AG04449 (cell line): Measurements from ENCODE around the gene TNIP1.

Experiments used
- CTCF ChIA-PET: fragments of 350-600 bp; formaldehyde crosslinking; extraction: SDS; loops from one replicate; lab custom pipeline; 2021; ENCODE audit warnings: antibody characterized with exemption; lab: Yijun Ruan, JAX
- POLR2A ChIA-PET: fragments of 400-600, 350-600 bp; formaldehyde crosslinking; extraction: SDS; loops from one replicate; lab custom pipeline; 2020; ENCODE audit warnings: antibody characterized with exemption, inconsistent platforms; lab: Yijun Ruan, JAX
- DNase-seq: peaks from one replicate; pipeline ENCODE4 v3.0.0-alpha.2; 2010; ENCODE audit warnings: low read depth, low spot score
- H3K4me3 ChIP-seq: 2 replicates; pipeline ENCODE4 v1.5.1; 2011; ENCODE audit warnings: low read depth, mild to moderate bottlenecking, control low read depth, low read length
- TF ChIP-seq, protein P1 (sequence below): IDR thresholded peaks from one replicate; pipeline ENCODE4 v1.5.1; 2011; ENCODE audit warnings: mild to moderate bottlenecking, moderate library complexity, low read length, control low read depth, inconsistent platforms; ENCODE audit not compliant: insufficient read depth; ENCODE audit errors: missing control alignments

Gene TNIP1

DNA sequence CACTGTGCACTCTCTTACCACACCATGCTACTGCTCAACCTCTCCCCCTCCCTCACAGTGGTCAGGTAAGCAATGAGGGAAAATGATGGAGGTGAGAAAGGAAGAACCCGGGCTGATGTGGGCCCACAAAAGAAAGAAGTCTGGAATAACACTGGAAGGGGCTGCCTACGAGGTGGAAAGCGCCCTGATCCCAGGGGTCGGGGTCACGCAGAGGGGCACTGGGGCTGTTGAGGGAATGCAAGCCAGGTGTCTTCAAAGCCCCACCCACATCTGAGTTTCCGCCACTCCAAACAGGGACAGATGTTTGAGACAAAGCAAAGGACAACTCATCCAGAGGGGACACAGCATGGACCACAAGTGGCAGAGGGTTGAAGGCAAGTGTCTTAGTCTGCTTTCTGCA, 4.2 kb downstream of the TNIP1 start:
- CTCF ChIA-PET, result interaction anchor here (2.6 to 21.3 kb wide), 2 partner anchors 19 to 25 kb away, joined by 8 to 317 read pairs; no protein-coding TSS in a partner anchor
- DNase-seq, result no peak
- no peak overlapping the region for H3K4me3 ChIP-seq
- TF ChIP-seq, protein P1, sequence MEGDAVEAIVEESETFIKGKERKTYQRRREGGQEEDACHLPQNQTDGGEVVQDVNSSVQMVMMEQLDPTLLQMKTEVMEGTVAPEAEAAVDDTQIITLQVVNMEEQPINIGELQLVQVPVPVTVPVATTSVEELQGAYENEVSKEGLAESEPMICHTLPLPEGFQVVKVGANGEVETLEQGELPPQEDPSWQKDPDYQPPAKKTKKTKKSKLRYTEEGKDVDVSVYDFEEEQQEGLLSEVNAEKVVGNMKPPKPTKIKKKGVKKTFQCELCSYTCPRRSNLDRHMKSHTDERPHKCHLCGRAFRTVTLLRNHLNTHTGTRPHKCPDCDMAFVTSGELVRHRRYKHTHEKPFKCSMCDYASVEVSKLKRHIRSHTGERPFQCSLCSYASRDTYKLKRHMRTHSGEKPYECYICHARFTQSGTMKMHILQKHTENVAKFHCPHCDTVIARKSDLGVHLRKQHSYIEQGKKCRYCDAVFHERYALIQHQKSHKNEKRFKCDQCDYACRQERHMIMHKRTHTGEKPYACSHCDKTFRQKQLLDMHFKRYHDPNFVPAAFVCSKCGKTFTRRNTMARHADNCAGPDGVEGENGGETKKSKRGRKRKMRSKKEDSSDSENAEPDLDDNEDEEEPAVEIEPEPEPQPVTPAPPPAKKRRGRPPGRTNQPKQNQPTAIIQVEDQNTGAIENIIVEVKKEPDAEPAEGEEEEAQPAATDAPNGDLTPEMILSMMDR, result no peak
- POLR2A ChIA-PET, result no interaction called here

DNA sequence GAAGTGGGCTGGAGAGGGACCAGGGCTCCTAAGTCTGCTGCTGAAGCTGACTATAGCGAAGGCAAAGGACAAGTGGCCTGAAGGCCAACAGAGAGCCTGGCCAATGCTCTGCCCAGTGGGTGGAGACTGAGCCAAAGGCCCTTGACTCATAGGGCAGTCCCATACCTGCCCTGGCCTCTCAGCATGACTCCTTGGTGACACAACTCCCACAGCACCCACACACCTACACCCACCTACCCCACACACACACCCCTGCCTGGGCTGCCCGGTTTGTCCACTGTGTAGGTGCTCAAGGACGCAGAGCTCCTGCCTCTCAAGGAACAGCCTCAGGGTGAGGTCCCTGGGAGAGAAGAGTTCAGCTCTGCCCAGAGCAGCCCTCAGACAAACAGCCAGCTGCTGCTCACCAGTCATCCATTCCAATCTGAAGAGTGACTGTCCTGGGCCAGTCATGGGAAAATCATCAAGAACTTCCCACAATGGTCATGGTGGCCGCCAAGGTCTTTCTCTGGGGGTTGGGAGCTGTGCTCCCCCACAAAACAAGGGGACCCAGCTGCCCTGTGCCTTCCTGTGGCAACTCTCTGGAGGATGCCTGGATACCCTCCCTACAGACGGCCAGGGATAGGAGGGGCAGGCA, 5.0 kb downstream of the TNIP1 start:
- POLR2A ChIA-PET, result interaction anchor here (1.0 kb wide), 1 partner anchor 12 kb away, joined by 3 read pairs; no protein-coding TSS in a partner anchor
- no peak for DNase-seq
- CTCF ChIA-PET, result interaction anchor here (2.0 to 21.3 kb wide), 4 partner anchors 14 to 40 kb away, joined by 6 to 317 read pairs (median 10); no protein-coding TSS in a partner anchor
- TF ChIP-seq, protein P1, result no peak
- H3K4me3 ChIP-seq, result no peak overlapping the region

DNA sequence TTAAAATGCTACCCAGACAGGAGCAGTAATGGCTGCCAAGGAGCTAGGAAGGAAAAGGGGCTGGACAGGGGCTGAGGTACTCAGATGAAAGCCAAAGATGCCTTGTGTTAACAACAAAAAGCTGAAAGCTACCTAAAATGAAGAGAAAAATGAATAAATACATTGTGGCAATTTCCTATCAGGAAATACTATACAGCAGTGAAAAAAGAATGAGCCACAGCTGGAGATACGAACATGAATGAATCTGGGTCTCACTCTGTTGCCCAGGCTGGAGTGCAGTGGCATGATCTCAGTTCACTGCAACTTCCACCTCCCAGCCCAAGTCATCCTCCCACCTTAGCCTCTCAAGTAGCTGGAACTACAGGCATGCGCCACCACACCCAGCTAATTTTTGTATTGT, 6.3 kb downstream of the TNIP1 start:
- no peak for DNase-seq
- ChIA-PET POLR2A (no interaction called here), CTCF (interaction anchor here (2.0 to 21.3 kb wide), 4 partner anchors 13 to 41 kb away, joined by 6 to 317 read pairs (median 10); no protein-coding TSS in a partner anchor)
- TF ChIP-seq, protein P1, result no peak
- H3K4me3 ChIP-seq, result no peak overlapping the region

DNA sequence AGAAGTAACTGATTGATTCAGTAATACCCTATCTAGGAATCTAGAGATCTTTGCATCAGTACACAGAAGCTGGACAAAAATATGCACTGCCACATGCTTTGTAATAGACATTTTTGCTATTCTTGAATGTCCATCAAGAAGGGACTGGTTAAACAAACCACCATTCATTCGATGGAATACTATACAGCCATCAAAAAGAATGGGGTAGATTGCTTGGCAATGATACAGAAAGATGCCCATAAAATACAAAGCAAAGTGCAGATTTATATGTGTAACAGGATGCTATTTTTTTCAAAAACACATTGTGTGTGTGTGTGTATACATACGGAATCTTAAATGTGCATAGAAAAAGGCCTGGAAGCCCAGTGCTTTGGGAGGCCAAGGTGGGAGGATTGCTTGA, 7.6 kb downstream of the TNIP1 start:
- H3K4me3 ChIP-seq, result no peak overlapping the region
- no peak for DNase-seq
- CTCF ChIA-PET, result interaction anchor here (1.7 to 27.5 kb wide), 3 partner anchors 17 to 42 kb away, joined by 5 to 1128 read pairs (median 317); no protein-coding TSS in a partner anchor
- TF ChIP-seq, protein P1, result no peak
- POLR2A ChIA-PET, result interaction anchor here (1.5 kb wide), 1 partner anchor 16 kb away, joined by 3 read pairs; no protein-coding TSS in a partner anchor

DNA sequence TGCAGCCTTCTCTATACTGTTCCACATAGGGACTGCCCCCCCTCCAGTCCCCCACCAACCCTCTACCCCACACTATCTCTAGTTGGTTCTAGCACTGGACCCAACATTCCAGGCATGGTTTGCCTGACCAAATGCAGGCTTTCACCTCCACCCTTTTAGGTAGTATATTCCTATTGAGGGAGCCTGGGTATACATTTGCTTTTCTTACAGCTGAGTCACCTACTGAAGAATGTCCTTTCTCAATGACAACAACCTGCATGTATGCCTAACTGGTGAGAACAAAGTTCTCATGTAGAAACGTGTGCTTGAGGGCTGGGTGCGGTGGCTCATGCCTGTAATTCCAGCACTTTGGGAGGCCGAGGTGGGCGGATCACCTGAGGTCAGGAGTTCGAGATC, 8.2 kb downstream of the TNIP1 start:
- ChIA-PET CTCF (interaction anchor here (1.0 to 27.5 kb wide), 5 partner anchors 10 to 91 kb away, joined by 3 to 1128 read pairs (median 6); no protein-coding TSS in a partner anchor), POLR2A (interaction anchor here (1.0 to 1.5 kb wide), 3 partner anchors 10 to 21 kb away, joined by 3 to 6 read pairs (median 3); no protein-coding TSS in a partner anchor)
- TF ChIP-seq, protein P1, result no peak
- no peak for DNase-seq
- no peak overlapping the region for H3K4me3 ChIP-seq
